ENCODE data around the gene TMED10.

TMED10 gene

DNA sequence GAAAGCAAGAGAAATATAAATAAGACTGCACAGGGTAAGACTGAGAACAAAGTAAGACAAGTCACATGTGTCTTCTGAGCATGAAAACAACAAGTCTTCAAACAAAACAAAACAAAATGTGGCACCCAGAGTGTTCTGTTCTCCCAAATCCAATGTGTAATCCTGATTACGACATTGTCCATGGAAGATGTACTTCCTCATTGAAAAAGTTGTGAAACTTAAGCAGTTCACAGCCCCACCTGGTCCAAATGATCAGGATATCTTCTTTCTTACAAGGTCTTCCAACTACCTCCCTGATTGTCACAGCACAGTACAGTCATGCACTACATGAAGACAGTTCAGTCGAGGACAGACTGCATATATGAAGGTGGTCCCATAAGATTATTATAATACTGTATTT lies 26.3 kb downstream of the TMED10 start:
- Histone ChIP-seq H3K36me3 (peaks cover 46% of the 10 kb centered on the region), H3K4me3 (ENCODE audit: low read depth, low read length) (no peak overlapping the region), H3K27me3 (ENCODE audit: insufficient read depth, low read depth, severe bottlenecking) (no peaks in the 10 kb centered on the region), H3K27ac (no peak overlapping the region), H3K9me3 (ENCODE audit: severe bottlenecking) (no peaks in the 10 kb centered on the region)
- no peak for TF ChIP-seq CTCF (IDR thresholded peaks at IDR 0.05; ENCODE audit: low read depth, low read length)
- no peak for DNase-seq

GRCh38 chr14:75147423-75148071 lies 28.9 kb downstream of the TMED10 start:
- no peak for DNase-seq
- peaks cover 55% of the 10 kb centered on the region for H3K36me3 ChIP-seq
- no peaks in the 10 kb centered on the region for H3K9me3 ChIP-seq (ENCODE audit: severe bottlenecking)
- no peak overlapping the region for H3K4me3 ChIP-seq (ENCODE audit: low read depth, low read length)
- no peak overlapping the region for H3K27ac ChIP-seq
- TF ChIP-seq CTCF (IDR thresholded peaks at IDR 0.05; ENCODE audit: low read depth, low read length), result peak; percentile 26; the same call in 1 of the 2 replicates
- H3K27me3 ChIP-seq (ENCODE audit: insufficient read depth, low read depth, severe bottlenecking), result no peaks in the 10 kb centered on the region

- no peaks in the 10 kb centered on the region for H3K9me3 ChIP-seq (ENCODE audit: severe bottlenecking)
- H3K4me3 ChIP-seq (ENCODE audit: low read depth, low read length), result no peak overlapping the region
- no peak for DNase-seq
- H3K27ac ChIP-seq, result no peak overlapping the region
- no peak for TF ChIP-seq CTCF (IDR thresholded peaks at IDR 0.05; ENCODE audit: low read depth, low read length)
- peaks cover 36% of the 10 kb centered on the region for H3K36me3 ChIP-seq
- no peaks in the 10 kb centered on the region for H3K27me3 ChIP-seq (ENCODE audit: insufficient read depth, low read depth, severe bottlenecking)
Measured at GRCh38 chr14:75144944-75145343, 31.5 kb downstream of the TMED10 start.

DNA sequence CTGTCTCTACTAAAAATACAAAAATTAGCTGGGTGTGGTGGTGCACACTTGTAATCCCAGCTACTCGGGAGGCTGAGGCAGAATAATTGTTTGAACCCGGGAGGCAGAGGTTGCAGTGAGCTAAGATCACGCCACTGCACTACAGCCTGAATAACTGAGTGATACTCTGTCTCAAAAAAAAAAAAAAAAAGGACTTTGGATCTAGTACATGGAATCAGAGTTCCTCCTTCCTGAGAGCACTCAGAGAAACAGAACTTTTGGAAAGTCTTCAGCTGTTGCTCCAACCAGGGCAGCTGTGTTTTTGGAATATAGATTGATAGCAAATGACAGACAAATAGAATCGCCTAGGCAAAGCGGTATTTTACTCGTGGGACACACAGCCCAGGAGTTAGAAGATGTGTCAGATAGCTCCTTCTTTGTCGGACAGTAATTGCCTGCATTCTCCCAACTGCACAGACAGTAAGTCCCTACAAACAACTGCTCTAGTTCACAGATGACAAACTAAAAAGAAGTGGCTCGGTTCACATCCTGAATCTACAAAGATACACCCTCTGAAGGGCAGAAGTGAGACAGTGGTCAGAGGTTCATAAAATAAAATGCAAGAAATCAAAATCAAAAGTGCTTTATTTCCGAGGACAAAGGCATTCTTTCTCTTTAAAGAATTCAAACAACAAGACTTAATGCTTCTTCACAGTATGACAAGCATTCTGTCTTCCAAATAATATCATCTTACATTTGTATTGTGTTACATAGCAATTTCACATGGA lies 32.5 kb downstream of the TMED10 start:
- Histone ChIP-seq H3K9me3 (ENCODE audit: severe bottlenecking) (no peaks in the 10 kb centered on the region), H3K4me3 (ENCODE audit: low read depth, low read length) (no peak overlapping the region), H3K27me3 (ENCODE audit: insufficient read depth, low read depth, severe bottlenecking) (no peaks in the 10 kb centered on the region), H3K36me3 (peaks cover 29% of the 10 kb centered on the region), H3K27ac (no peak overlapping the region)
- DNase-seq, result no peak
- no peak for TF ChIP-seq CTCF (IDR thresholded peaks at IDR 0.05; ENCODE audit: low read depth, low read length)

DNA sequence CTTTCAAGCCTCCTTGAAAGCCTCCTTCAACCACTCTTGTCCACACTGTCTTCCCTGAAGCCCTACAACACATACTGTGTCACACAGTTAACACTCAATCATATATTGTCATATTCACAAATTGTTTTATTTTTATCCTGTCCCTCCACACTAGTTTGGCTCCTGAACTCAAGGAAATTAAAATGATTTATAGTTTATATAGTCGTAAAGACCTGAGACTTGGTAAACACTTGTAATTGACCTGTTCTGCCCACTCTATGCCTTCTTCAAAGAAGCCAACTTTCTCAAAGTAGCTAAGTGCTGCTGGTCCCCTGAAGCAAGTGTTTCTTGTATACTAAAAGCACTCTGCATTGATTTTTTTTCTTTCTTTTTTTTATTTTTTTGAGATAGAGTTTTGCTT lies 33.9 kb downstream of the TMED10 start:
- Histone ChIP-seq H3K36me3 (peaks cover 28% of the 10 kb centered on the region), H3K27ac (no peak overlapping the region), H3K9me3 (ENCODE audit: severe bottlenecking) (no peaks in the 10 kb centered on the region), H3K4me3 (ENCODE audit: low read depth, low read length) (no peak overlapping the region), H3K27me3 (ENCODE audit: insufficient read depth, low read depth, severe bottlenecking) (no peaks in the 10 kb centered on the region)
- DNase-seq, result no peak
- no peak for TF ChIP-seq CTCF (IDR thresholded peaks at IDR 0.05; ENCODE audit: low read depth, low read length)
